Measurements from ENCODE around the gene AFAP1. TPM values are rescaled to one million over a fixed set of nuclear protein-coding genes. Genes with fewer than 3 reads are reported as not detected.

Gene AFAP1
- polyA plus RNA-seq, 1 donor (not counting 4 experiments of a cell fraction or from before 2014, with no cell fraction given) = 7.6 TPM

GRCh38 chr4:7838136-7838782 is 101.4 kb downstream of the AFAP1 start:
- H4K20me1 ChIP-seq (ENCODE audit: control insufficient read depth, extremely low read depth, insufficient read depth, low read length) = no peaks in the 10 kb centered on the region
- no peak overlapping the region for H3K9ac ChIP-seq (ENCODE audit: control insufficient read depth, extremely low read depth, insufficient read depth, low read length)
- peaks cover 24% of the 10 kb centered on the region for H3K4me1 ChIP-seq (ENCODE audit: control insufficient read depth, extremely low read depth, insufficient read depth, low read length)
- no peak for DNase-seq (ENCODE audit: low read depth, low spot score)
- TF ChIP-seq EZH2 (IDR thresholded peaks at IDR 0.05; ENCODE audit: low read length) (no peak), CTCF (optimal IDR thresholded peaks at IDR 0.05 in 1 of 3, IDR thresholded peaks at IDR 0.05 in 1 of 3, conservative IDR thresholded peaks at IDR 0.05 in 1 of 3; ENCODE audit: extremely low read depth in 1 of 3, insufficient read depth in 2 of 3, low read length in 3 of 3) (no peak)
- no peak overlapping the region for H3K4me3 ChIP-seq (ENCODE audit: control insufficient read depth in 2 of 3, extremely low read depth in 1 of 3, insufficient read depth in 2 of 3, low read depth in 1 of 3, low read length in 3 of 3)
- peaks cover 13% of the 10 kb centered on the region for H3K79me2 ChIP-seq (ENCODE audit: control insufficient read depth, insufficient read depth, low read length)
- no peak overlapping the region for H3K27ac ChIP-seq (ENCODE audit: control insufficient read depth, insufficient read depth, low read length)
- H3K27me3 ChIP-seq (ENCODE audit: control insufficient read depth, extremely low read depth, insufficient read depth, low read length) = no peaks in the 10 kb centered on the region
- FAIRE-seq = no peak
- no peak overlapping the region for H2AFZ ChIP-seq (ENCODE audit: control insufficient read depth, low read length)
- no peak overlapping the region for H3K4me2 ChIP-seq (ENCODE audit: control insufficient read depth, extremely low read depth, insufficient read depth, low read depth, low read length)
- no peaks in the 10 kb centered on the region for H3K9me3 ChIP-seq (ENCODE audit: control insufficient read depth, low read depth, low read length)
- no peaks in the 10 kb centered on the region for H3K9me1 ChIP-seq (ENCODE audit: control insufficient read depth, extremely low read depth, insufficient read depth, low read length)
- dilution Hi-C loops (cut with MboI; ENCODE audit: extremely low pct_ligation_motif_present, low sequenced_read_pairs) = no loop called here
- peaks cover 9 to 13% of the 10 kb centered on the region in 2 experiments for H3K36me3 ChIP-seq (ENCODE audit: control insufficient read depth in 2 of 2, extremely low read depth in 1 of 2, insufficient read depth in 2 of 2, low read length in 2 of 2)

GRCh38 chr4:7837597-7838135 is 102.0 kb downstream of the AFAP1 start:
- TF ChIP-seq CTCF (optimal IDR thresholded peaks at IDR 0.05 in 1 of 3, IDR thresholded peaks at IDR 0.05 in 1 of 3, conservative IDR thresholded peaks at IDR 0.05 in 1 of 3; ENCODE audit: extremely low read depth in 1 of 3, insufficient read depth in 2 of 3, low read length in 3 of 3) = no peak
- TF ChIP-seq EZH2 (IDR thresholded peaks at IDR 0.05; ENCODE audit: low read length) = no peak
- dilution Hi-C loops (cut with MboI; ENCODE audit: extremely low pct_ligation_motif_present, low sequenced_read_pairs) = no loop called here
- Histone ChIP-seq H3K9me1 (ENCODE audit: control insufficient read depth, extremely low read depth, insufficient read depth, low read length) (no peaks in the 10 kb centered on the region), H4K20me1 (ENCODE audit: control insufficient read depth, extremely low read depth, insufficient read depth, low read length) (no peaks in the 10 kb centered on the region), H3K36me3 (ENCODE audit: control insufficient read depth in 2 of 2, extremely low read depth in 1 of 2, insufficient read depth in 2 of 2, low read length in 2 of 2) (peaks cover 9 to 12% of the 10 kb centered on the region in 2 experiments), H3K4me3 (ENCODE audit: control insufficient read depth in 2 of 3, extremely low read depth in 1 of 3, insufficient read depth in 2 of 3, low read depth in 1 of 3, low read length in 3 of 3) (no peak overlapping the region), H3K9ac (ENCODE audit: control insufficient read depth, extremely low read depth, insufficient read depth, low read length) (no peak overlapping the region), H2AFZ (ENCODE audit: control insufficient read depth, low read length) (no peak overlapping the region), H3K27me3 (ENCODE audit: control insufficient read depth, extremely low read depth, insufficient read depth, low read length) (no peaks in the 10 kb centered on the region), H3K27ac (ENCODE audit: control insufficient read depth, insufficient read depth, low read length) (no peak overlapping the region), H3K9me3 (ENCODE audit: control insufficient read depth, low read depth, low read length) (no peaks in the 10 kb centered on the region), H3K4me2 (ENCODE audit: control insufficient read depth, extremely low read depth, insufficient read depth, low read depth, low read length) (no peak overlapping the region), H3K79me2 (ENCODE audit: control insufficient read depth, insufficient read depth, low read length) (peaks cover 13% of the 10 kb centered on the region), H3K4me1 (ENCODE audit: control insufficient read depth, extremely low read depth, insufficient read depth, low read length) (peaks cover 18% of the 10 kb centered on the region)
- DNase-seq (ENCODE audit: low read depth, low spot score) = no peak
- FAIRE-seq = no peak
